Spleen (tissue), 11 donors: Measurements from ENCODE around the gene HAAO. TPM values are rescaled to one million over a fixed set of nuclear protein-coding genes. Genes with fewer than 3 reads are reported as not detected.
"Not testable (repeated sequence)": the region's sequence is repeated elsewhere in the genome, so short reads cannot be mapped to it uniquely, and the experiment has no call there.

Source experiments
- DNase-seq: peaks from one replicate; pipeline ENCODE4 v3.0.0-alpha.2; 2020
- H3K27ac ChIP-seq, 8 donors: fragments of 200-600 bp; sonication (generic) in 7 of 8; 1 replicate in 4 of 8; 2 replicates in 4 of 8; pipeline versions ENCODE4 v1.5.0 to v1.8.0; 2016 to 2021; ENCODE audit warnings: inconsistent platforms in 4 of 8, mild to moderate bottlenecking in 4 of 8, moderate library complexity in 1 of 8
- H3K27me3 ChIP-seq, 7 donors: fragments of 200-600 bp; sonication (generic) in 6 of 7; replicated peaks in 1 of 7; 1 replicate in 4 of 7; 2 replicates in 3 of 7; pipeline versions ENCODE4 v1.5.0 to v1.8.0; 2016 to 2021; ENCODE audit warnings: inconsistent platforms in 3 of 7, mild to moderate bottlenecking in 1 of 7
- H3K36me3 ChIP-seq, 6 donors: fragments of 200-600 bp; sonication (generic) in 5 of 6; 1 replicate in 4 of 6; 2 replicates in 2 of 6; pipeline versions ENCODE4 v1.5.0 to v1.8.0; 2016 to 2021; ENCODE audit warnings: inconsistent platforms in 2 of 6
- H3K4me1 ChIP-seq, 6 donors: fragments of 200-600 bp; sonication (generic) in 5 of 6; 1 replicate in 3 of 6; 2 replicates in 3 of 6; pipeline versions ENCODE4 v1.5.0 to v1.8.0; 2016 to 2021; ENCODE audit warnings: inconsistent platforms in 3 of 6
- H3K4me3 ChIP-seq, 8 donors: fragments of 200-600 bp; sonication (generic) in 7 of 8; 1 replicate in 4 of 8; 2 replicates in 4 of 8; pipeline versions ENCODE4 v1.5.0 to v1.8.0; 2016 to 2021; ENCODE audit warnings: inconsistent platforms in 4 of 8, mild to moderate bottlenecking in 4 of 8, moderate library complexity in 2 of 8
- H3K9me3 ChIP-seq, 8 donors: fragments of 200-600 bp; sonication (generic) in 7 of 8; 1 replicate in 4 of 8; 2 replicates in 4 of 8; pipeline versions ENCODE4 v1.5.0 to v1.8.0; 2016 to 2021; ENCODE audit warnings: inconsistent platforms in 4 of 8
- POLR2A ChIP-seq, 3 donors: fragments of 450-650 bp; IDR thresholded peaks; one replicate each; pipeline ENCODE4 v1.5.1; 2017; ENCODE audit warnings: antibody characterized with exemption in 3 of 3, mild to moderate bottlenecking in 1 of 3
- POLR2AphosphoS5 ChIP-seq, 3 donors: sonication (generic); formaldehyde crosslinking; IDR thresholded peaks; one replicate each; pipeline ENCODE4 v1.5.1; 2017; ENCODE audit warnings: antibody characterized with exemption in 3 of 3
- WGBS, 5 donors: extraction: QIAGEN DNeasy Blood & Tissue Kit in 3 of 5; methylation state at CpG; one replicate each; pipeline versions ENCODE4 v1.1.5 to v1.1.7; 2013 to 2018; 5-methylcytosine and 5-hydroxymethylcytosine counted together
- intact Hi-C: fragments of 100-400 bp; cut with DNase I; formaldehyde crosslinking; loops from one replicate; pipeline ENCODE4 v1.15.0; 2023; ENCODE audit warnings: low total_unique reads
- polyA plus RNA-seq, 3 donors: library from polyadenylated mRNA; stranded (reverse); fragments of 200-250 nt; gene quantifications; one replicate each; pipeline ENCODE4 v1.2.1, GENCODE V29; 2013
- total RNA-seq, 7 donors: library from RNA; depleted of rRNA in 3 of 7; stranded (reverse); fragments of >200 nt in 3 of 7; fragmentation: NEBNext Ultra II Directional in 4 of 7; extraction: Animal tissue kit (Norgen Biotek cat#: 25700) in 4 of 7; gene quantifications; one replicate each; pipeline versions ENCODE4 v1.1.0 to v1.2.1, GENCODE V29; 2016 to 2021
- TF ChIP-seq, protein P1 (sequence below), 11 experiments: fragments of 200-600 bp in 7 of 11; fragments of 450-650 bp in 4 of 11; sonication (generic) in 4 of 11; IDR thresholded peaks in 8 of 11; conservative IDR thresholded peaks in 3 of 11; 1 replicate in 7 of 11; 2 replicates in 4 of 11; pipeline versions ENCODE4 v1.4.0 to v1.8.0; 2016 to 2021; ENCODE audit warnings: antibody characterized with exemption in 11 of 11, inconsistent platforms in 4 of 11, mild to moderate bottlenecking in 1 of 11
- donor health status: healthy with polysubstance abuse.
- donor health status: DM: no; HTN: no; CAD: no; lungs with moderate emphysema.
- donor health status: DM: no; HTN: no; CAD: no.
- donor health status: Bipolar disorder and iron deficiency.
- donor health status: healthy.
- donor health status: DM: no; HTN: no; CAD: no.
- donor health status: DM: yes; HTN: yes; CAD: no.

HAAO gene
- total and polyA plus RNA-seq, 10 donors, result 2.4 to 12.3 (median 8.0) TPM

DNA sequence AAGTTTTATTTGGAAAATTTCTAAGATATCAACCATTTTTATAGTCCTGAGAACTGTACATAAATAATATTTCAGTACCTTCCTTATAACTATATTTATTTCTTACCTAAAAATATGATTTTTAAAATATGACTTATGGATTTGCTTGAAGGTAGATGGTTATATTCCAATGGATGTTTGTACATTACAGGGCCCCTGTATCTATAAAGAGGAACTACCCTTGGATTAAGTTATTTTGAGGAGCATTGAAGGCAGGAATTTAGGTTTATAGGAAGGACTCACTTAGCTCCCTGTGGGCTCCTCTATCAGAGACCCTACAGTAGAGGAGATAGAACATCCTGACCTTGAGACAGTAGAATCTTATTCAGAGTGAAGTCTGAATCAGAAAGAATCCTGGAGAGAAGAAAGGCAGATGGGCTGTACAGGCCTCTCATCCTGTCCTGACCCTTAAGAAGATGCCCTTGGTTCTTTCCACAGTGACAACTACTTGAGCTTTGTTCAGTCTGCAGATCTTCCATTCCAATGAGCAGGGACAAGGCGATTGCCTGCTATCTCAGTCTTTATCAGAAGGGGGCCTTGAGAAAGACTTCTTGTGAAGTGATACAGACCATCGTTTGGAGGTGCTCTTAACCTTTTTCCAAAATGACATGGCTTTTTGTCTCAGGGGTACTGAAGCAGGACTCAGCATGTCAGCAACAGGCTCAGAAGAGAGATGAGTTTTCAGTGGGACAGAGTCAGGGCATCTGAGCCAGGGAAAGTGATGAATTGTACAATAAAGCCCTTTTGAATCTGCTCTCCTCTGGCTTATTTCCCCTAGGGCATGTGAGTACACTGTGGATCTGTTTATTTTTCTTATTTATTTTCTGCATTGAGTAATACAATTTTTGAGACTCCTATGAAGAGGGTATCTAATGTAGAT is 49.4 kb downstream of the HAAO start:
- 60 to 85% (median 76%) methylated on average over 2 of the region's 2 CpGs for WGBS, 5 donors
- H3K36me3 ChIP-seq, result peaks cover 0 to 28% (median 2%) of the 10 kb centered on the region in 6 donors
- intact Hi-C loops, result no loop called here

DNA sequence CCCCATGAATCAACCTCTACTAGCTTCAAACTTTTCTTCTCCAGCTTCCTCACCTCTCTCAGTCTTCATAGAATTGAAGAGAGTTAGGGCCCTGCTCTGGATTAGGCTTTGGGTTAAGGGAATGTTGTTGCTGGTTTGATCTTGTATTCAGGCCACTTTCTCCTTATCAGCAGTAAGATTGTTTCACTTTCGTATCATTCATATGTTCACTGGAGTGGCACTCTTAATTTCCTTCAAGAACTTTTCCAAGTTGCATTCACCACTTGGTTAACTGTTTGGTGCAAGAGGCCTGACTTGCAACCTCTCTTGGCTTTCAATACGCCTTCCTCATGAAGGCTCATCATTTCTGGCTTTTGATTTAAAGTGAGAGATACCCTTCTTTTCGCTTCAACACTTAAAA is 51.2 kb downstream of the HAAO start:
- Histone ChIP-seq H3K27ac (no peak overlapping the region), H3K27me3 (no peaks in the 10 kb centered on the region), H3K4me1 (no peaks in the 10 kb centered on the region), H3K36me3 (peaks cover 0 to 36% (median 9%) of the 10 kb centered on the region in 6 donors), H3K9me3 (peaks cover 0 to 18% (median 7%) of the 10 kb centered on the region in 8 donors), H3K4me3 (no peak overlapping the region)
- no peak for DNase-seq
- WGBS, 5 donors, result 79 to 88% (median 81%) methylated on average over 3 of the region's 3 CpGs
- TF ChIP-seq POLR2A (IDR thresholded peaks at IDR 0.05), result no peak
- no peak for TF ChIP-seq POLR2AphosphoS5 (IDR thresholded peaks at IDR 0.05)
- TF ChIP-seq, protein P1, sequence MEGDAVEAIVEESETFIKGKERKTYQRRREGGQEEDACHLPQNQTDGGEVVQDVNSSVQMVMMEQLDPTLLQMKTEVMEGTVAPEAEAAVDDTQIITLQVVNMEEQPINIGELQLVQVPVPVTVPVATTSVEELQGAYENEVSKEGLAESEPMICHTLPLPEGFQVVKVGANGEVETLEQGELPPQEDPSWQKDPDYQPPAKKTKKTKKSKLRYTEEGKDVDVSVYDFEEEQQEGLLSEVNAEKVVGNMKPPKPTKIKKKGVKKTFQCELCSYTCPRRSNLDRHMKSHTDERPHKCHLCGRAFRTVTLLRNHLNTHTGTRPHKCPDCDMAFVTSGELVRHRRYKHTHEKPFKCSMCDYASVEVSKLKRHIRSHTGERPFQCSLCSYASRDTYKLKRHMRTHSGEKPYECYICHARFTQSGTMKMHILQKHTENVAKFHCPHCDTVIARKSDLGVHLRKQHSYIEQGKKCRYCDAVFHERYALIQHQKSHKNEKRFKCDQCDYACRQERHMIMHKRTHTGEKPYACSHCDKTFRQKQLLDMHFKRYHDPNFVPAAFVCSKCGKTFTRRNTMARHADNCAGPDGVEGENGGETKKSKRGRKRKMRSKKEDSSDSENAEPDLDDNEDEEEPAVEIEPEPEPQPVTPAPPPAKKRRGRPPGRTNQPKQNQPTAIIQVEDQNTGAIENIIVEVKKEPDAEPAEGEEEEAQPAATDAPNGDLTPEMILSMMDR (IDR thresholded peaks at IDR 0.05 in 8 of 11, conservative IDR thresholded peaks at IDR 0.05 in 3 of 11), result no peak
- intact Hi-C loops, result no loop called here

More for the DNA sequence above, 49.4 kb downstream of the HAAO start:
- TF ChIP-seq POLR2A (IDR thresholded peaks at IDR 0.05), result no peak
- TF ChIP-seq, protein P1 (IDR thresholded peaks at IDR 0.05 in 8 of 11, conservative IDR thresholded peaks at IDR 0.05 in 3 of 11), result no peak
- Histone ChIP-seq H3K4me3 (no peak overlapping the region), H3K27me3 (no peaks in the 10 kb centered on the region), H3K9me3 (peaks cover 0 to 15% (median 7%) of the 10 kb centered on the region in 8 donors), H3K27ac (no peak overlapping the region), H3K4me1 (no peaks in the 10 kb centered on the region)
- no peak for DNase-seq

DNA sequence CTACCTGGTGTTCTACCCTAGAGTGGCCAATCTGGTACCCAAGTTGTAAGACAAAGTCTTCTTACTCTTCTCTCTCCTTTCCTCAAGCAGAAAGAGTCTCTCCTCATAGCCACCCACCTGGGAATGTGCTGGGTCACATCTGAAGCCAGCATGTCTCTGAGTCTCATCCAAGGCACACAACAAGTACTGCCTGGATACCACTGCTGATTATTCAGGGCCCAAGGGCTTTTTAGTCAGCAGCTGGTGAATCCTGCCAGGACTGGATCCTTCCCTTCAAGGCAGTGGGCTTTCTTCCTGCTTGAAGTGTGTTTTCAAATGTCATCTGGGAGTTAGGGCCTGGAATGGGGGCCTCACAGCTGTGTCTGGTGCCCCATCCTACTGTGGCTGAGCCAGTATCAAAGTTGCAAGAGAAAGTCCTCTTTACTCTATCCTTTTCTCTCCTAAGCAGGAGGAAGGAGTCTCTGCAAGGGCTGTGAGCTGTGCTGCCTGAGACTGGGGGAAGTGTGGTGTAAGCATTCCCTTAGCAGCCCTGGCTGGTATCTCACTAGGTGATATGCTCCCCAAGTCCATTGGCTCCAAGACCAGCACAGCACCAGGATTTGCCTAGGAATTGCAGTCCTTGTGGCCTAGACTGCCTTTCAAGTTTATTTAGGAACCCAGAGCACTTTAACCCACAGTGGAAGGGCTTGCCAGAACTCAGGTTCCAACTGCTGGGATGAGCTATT is 55.6 kb downstream of the HAAO start:
- TF ChIP-seq POLR2AphosphoS5 (IDR thresholded peaks at IDR 0.05), result no peak
- TF ChIP-seq, protein P1 (IDR thresholded peaks at IDR 0.05 in 8 of 11, conservative IDR thresholded peaks at IDR 0.05 in 3 of 11), result no peak
- no peak for TF ChIP-seq POLR2A (IDR thresholded peaks at IDR 0.05)
- no peaks in the 10 kb centered on the region for H3K4me1 ChIP-seq
- H3K4me3 ChIP-seq, result no peak overlapping the region
- intact Hi-C loops, result no loop called here
- H3K9me3 ChIP-seq, result peaks cover 4 to 48% (median 32%) of the 10 kb centered on the region in 8 donors
- H3K36me3 ChIP-seq, result peaks cover 0 to 71% (median 12%) of the 10 kb centered on the region in 6 donors
- no peak for DNase-seq
- no peaks in the 10 kb centered on the region for H3K27me3 ChIP-seq
- H3K27ac ChIP-seq, result no peak overlapping the region

DNA sequence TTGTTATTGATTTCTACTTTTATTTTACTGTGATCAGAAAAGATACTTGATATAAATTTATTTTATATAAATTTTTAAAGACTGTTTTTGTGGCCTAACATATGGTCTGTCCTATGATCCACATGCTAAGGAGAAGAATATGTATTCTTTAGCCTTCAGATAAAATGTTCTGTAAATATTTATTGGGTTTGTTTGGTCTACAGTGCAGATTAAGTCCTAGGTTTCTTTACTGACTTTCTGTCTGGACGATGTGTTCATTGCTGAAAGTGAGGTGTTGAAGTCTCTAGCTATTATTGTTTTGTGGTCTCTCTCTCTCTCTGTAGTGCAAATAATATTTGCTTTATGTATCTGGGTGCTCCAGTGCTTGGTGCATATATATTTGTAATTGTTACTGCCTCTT is 58.5 kb downstream of the HAAO start:
- TF ChIP-seq POLR2AphosphoS5 (IDR thresholded peaks at IDR 0.05), result no peak
- no peak for TF ChIP-seq POLR2A (IDR thresholded peaks at IDR 0.05)
- TF ChIP-seq, protein P1 (IDR thresholded peaks at IDR 0.05 in 8 of 11, conservative IDR thresholded peaks at IDR 0.05 in 3 of 11), result no peak
- H3K27me3 ChIP-seq, result no peaks in the 10 kb centered on the region
- intact Hi-C loops, result no loop called here
- H3K4me3 ChIP-seq, result no peak overlapping the region
- H3K9me3 ChIP-seq, result peaks cover 4 to 59% (median 45%) of the 10 kb centered on the region in 8 donors
- H3K36me3 ChIP-seq, result peaks cover 0 to 80% (median 12%) of the 10 kb centered on the region in 6 donors
- DNase-seq, result no peak
- 90 to 98% (median 95%) methylated on average over 1 of the region's 1 CpG for WGBS, 5 donors
- H3K27ac ChIP-seq, result no peak overlapping the region
- H3K4me1 ChIP-seq, result no peaks in the 10 kb centered on the region

DNA sequence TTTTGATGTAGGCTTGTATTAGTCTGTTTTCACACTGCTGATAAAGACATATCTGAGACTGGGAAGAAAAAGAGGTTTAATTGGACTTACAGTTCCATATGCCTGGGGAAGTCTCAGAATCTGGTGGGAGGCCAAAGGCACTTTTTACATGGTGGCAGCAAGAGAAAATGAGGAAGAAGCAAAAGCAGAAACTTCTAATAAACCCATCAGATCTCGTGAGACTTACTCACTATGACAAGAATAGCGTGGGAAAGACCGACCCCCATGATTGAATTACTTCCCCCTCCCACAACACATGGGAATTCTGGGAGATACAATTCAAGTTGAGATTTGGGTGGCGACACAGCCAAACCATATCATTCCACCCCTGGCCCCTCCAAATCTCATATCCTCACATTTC is 61.1 kb downstream of the HAAO start:
- H3K27me3 ChIP-seq, H3K27ac ChIP-seq, intact Hi-C loops, H3K4me3 ChIP-seq, DNase-seq, H3K4me1 ChIP-seq: not testable (repeated sequence)
- WGBS, 5 donors, result 84 to 93% (median 89%) methylated on average over 4 of the region's 4 CpGs
- H3K36me3 ChIP-seq, result peaks cover 0 to 62% (median 6%) of the 10 kb centered on the region in 6 donors
- H3K9me3 ChIP-seq, result peaks cover 4 to 46% (median 38%) of the 10 kb centered on the region in 8 donors
